Central memory CD4-positive, alpha-beta T cell (primary cell): ENCODE results near the gene DRC1.

Experiments used
- DNase-seq: peaks from one replicate; pipeline ENCODE4 v3.0.0; 2022

DRC1 gene

GRCh38 chr2:26449278-26450030, 47.7 kb downstream of the DRC1 start:
- DNase-seq, result no peak

DNA sequence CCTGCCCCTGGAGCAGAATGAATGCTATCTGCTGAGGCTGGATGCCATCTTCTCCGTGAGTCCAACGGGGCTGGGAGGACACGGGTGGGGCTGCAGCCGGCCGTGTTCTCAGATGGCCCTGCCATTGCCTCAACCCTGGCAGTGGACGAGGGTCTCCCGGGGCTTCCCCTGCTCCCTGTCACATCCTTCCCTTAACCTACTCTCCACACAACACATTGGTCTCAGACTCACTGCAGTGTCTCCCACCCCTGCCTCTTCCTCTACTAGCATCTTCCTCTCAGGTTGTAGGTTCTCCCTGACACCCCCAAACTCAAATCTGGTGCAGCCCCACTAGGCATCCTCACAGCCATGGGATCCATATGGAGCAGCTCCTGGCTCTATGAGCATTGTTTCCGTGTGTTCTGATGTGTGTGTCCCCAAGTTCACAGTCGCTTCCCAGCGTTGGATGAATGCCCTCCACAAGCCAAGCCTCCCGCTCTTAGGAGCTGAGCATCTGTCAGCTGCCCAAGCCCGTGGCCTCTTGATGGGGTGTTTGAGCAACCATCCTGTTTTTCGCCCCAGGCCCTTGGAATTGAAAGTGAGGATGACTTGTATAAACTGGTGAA, 48.4 kb downstream of the DRC1 start:
- no peak for DNase-seq

GRCh38 chr2:26451700-26452099, 50.0 kb downstream of the DRC1 start:
- no peak for DNase-seq

GRCh38 chr2:26453421-26454329, 52.0 kb downstream of the DRC1 start:
- DNase-seq, result no peak

DNA sequence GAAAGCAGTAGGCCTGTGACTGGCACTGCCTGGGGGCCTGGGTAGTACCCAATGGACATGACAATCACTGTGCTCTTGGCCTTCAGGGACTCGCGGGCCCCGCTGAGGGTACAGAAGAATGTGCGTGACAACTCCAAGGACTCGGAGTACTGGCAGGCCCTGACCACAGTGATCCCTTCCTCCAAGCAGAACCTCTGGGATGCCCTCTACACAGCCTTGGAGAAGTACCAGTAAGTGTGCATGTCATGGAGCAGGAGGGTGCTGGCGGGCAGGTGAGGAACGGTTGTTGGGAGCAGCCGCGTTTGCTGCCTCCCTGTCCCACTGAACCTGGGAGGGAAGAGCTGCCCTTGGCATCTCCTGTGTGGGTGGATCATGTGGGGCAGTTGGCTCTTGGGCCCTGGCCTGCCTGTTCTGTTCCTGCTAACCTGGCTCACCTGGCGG, 52.9 kb downstream of the DRC1 start:
- no peak for DNase-seq

GRCh38 chr2:26455037-26455669, 53.4 kb downstream of the DRC1 start:
- DNase-seq, result no peak

GRCh38 chr2:26455670-26456439, 54.1 kb downstream of the DRC1 start:
- DNase-seq, result no peak

- no peak for DNase-seq
Measured at GRCh38 chr2:26456440-26457250, 54.9 kb downstream of the DRC1 start.

DNA sequence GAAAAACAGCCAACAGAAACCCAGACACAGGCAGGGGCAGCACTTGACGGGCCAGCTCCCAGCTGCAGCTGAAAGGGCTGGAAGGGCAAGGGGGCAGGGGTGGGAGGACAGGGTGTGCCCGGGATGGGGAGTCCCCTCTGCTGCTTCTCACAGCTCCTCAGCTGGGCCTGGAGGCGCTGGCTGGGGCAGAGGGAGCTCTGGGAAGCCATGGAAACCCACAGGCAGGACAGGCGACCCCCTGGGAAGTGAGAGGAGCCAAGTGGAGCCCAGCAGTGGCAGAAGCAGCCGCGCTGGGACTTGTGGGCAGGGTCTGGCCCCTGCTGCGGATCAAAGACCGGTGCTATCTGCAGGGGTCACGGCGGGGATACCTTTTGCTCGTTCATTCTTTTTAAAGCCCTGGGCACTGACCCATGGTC, 55.5 kb downstream of the DRC1 start:
- no peak for DNase-seq

DNA sequence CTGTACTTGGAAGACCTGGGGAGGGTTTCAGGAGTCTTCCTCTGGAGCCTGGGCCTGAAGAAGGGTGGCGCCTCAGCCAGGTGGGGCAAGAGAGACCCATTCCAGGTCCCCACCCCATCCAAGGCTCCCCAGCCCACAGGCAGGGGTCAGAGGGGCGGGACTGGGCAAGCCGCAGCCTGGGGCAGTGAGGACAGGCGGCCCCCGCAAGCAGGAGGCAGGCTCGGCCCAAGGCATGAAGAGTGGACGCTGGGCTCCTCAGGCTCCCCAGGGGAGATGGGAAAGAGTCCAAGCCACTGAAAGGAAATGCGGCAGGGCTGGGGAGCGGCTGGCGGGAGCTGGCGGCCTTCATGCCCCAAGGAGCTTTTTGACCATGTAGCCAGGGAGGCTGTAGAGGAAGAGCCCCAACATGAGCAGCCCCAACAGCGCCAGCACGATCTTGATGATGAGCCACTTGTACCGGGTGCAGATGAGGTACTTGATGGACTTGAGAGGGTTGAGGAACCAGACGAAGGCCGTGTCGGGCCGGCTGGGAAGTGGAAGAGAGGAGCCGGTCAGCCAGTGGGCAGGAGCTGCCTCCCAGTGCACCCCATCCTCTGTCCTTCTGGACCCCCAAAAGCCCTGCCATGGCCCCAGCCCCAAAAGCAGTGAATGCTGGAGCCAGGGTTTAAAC, 56.1 kb downstream of the DRC1 start:
- no peak for DNase-seq

DNA sequence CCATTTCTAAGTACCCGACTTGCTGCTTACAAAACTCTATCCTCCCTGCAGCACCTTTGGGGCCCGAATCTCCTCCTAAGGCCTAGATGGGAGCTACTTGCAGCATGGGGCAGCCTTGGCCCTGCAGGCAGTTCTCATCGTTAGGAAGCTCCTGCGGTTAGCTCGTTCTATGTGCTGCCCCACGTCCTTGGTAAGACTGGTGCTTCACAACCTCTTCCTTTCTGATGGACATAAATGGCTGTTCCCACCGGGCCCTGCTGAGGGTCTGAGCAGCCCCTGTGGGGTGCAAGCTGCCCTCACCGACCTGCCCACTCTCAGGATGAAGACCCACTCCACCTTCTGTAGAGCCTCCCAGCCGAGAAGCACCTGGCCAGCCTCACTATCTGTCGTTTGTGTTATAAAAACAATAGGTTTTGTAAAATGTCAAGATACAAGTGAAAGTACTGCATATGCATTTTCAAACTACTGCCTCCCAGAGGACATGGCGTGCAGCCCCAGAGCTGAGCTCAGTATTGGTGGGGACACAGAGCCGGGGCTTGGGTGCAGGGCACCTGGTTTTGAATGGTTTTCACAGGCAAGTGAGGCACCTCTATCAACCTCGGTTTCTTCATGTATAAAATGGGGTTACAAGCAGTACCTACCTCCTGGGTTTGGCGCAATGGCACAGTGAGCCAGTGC, 56.8 kb downstream of the DRC1 start:
- DNase-seq, result no peak

GRCh38 chr2:26459991-26460612, 58.4 kb downstream of the DRC1 start:
- no peak for DNase-seq

DNA sequence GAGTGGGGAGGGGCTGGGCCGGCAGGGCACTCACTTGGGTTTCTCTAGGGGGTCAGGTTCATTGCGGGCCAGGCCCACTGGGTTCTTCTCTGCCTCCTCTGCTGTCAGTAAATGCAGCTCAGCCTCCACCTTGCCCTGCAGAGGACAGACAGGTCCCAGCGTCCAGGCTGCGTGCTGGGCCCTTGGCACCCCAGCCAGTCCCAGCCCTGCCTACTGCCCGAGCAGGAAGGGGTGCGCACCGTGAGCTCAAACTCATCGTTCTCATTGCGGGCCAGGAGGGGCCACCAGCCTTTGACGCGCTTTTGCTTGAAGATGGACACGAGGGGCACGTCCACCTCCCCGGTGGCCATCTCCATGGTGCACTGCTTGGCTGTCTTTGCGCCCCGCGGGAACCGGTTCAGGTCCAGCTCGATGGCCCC, 58.9 kb downstream of the DRC1 start:
- DNase-seq, result no peak

GRCh38 chr2:26461601-26462023, 59.9 kb downstream of the DRC1 start:
- no peak for DNase-seq

- DNase-seq, result no peak
Measured at GRCh38 chr2:26462100-26462499, 60.4 kb downstream of the DRC1 start.

DNA sequence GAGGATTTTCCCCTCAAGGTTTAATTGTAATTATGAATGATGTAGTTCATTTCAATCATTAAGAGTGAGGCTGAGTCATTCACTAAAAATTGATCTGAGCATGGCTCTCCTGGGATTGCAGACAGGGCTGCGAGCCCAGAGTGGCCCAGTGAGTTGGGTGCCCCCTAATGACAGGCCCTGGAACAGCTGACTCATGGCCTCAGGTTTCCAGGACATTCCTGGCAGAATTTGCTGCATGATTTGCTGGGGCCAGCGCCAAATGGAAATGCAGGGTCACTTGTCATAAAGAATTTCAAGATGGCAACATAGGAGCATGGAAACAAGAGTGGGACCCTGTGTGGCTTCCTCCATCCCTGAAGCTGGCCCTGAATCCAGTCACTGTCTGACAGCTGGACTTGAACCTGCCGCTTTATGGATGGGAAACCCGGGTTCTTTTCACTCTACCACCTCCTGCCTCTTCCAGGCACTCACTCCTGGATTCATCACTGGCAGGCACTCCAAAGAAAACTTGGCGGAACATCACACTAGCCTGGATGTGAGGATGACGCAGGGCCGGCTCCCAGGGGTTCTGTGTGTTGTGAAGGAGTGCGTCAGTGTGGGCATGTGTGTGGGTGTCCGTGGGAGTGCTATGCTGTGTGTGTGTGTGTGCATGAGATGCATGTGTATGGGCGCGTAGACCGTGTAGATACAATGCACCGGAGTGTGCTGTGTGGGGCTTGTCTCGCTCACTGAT, 61.0 kb downstream of the DRC1 start:
- DNase-seq, result no peak

GRCh38 chr2:26463244-26464192, 61.8 kb downstream of the DRC1 start:
- no peak for DNase-seq
